ENCODE measurements around the gene KIF16B.

Gene KIF16B

GRCh38 chr20:16395366-16395765 is 177.9 kb downstream of the KIF16B start:
- Histone ChIP-seq H3K27ac (replicated peaks) (no peak overlapping the region), H3K4me3 (replicated peaks; ENCODE audit: insufficient read depth, low read length) (no peak overlapping the region), H3K27me3 (ENCODE audit: insufficient read depth, poor library complexity, severe bottlenecking) (no peaks in the 10 kb centered on the region)
- DNase-seq (ENCODE audit: low read depth in 1 of 2, low spot score in 1 of 2), result no peak
- TF ChIP-seq REST (IDR thresholded peaks at IDR 0.05; ENCODE audit: insufficient replicate concordance, low read depth), result no peak

GRCh38 chr20:16394784-16395183 is 178.5 kb downstream of the KIF16B start:
- Histone ChIP-seq H3K27me3 (ENCODE audit: insufficient read depth, poor library complexity, severe bottlenecking) (no peaks in the 10 kb centered on the region), H3K27ac (replicated peaks) (no peak overlapping the region), H3K4me3 (replicated peaks; ENCODE audit: insufficient read depth, low read length) (no peak overlapping the region)
- no peak for TF ChIP-seq SPI1 (IDR thresholded peaks at IDR 0.05; ENCODE audit: borderline replicate concordance, low read depth)
- no peak for TF ChIP-seq REST (IDR thresholded peaks at IDR 0.05; ENCODE audit: insufficient replicate concordance, low read depth)
- TF ChIP-seq GABPA (IDR thresholded peaks at IDR 0.05; ENCODE audit: low read depth), result no peak
- no peak for TF ChIP-seq CTCF (IDR thresholded peaks at IDR 0.05; ENCODE audit: insufficient read depth, low read length)
- TF ChIP-seq POLR2AphosphoS5 (IDR thresholded peaks at IDR 0.05; ENCODE audit: low read depth), result no peak
- DNase-seq (ENCODE audit: low read depth in 1 of 2, low spot score in 1 of 2), result no peak

- Histone ChIP-seq H3K4me3 (replicated peaks; ENCODE audit: insufficient read depth, low read length) (no peak overlapping the region), H3K27me3 (ENCODE audit: insufficient read depth, poor library complexity, severe bottlenecking) (no peaks in the 10 kb centered on the region), H3K27ac (replicated peaks) (no peak overlapping the region)
- TF ChIP-seq GABPA (IDR thresholded peaks at IDR 0.05; ENCODE audit: low read depth), result no peak
- no peak for DNase-seq (ENCODE audit: low read depth in 1 of 2, low spot score in 1 of 2)
Observed at GRCh38 chr20:16393836-16394235, 179.4 kb downstream of the KIF16B start.

GRCh38 chr20:16393297-16393696 is 180.0 kb downstream of the KIF16B start:
- TF ChIP-seq REST (IDR thresholded peaks at IDR 0.05; ENCODE audit: insufficient replicate concordance, low read depth), result no peak
- TF ChIP-seq SPI1 (IDR thresholded peaks at IDR 0.05; ENCODE audit: borderline replicate concordance, low read depth), result no peak
- TF ChIP-seq POLR2AphosphoS5 (IDR thresholded peaks at IDR 0.05; ENCODE audit: low read depth), result no peak
- no peak for TF ChIP-seq GABPA (IDR thresholded peaks at IDR 0.05; ENCODE audit: low read depth)
- no peak for TF ChIP-seq CTCF (IDR thresholded peaks at IDR 0.05; ENCODE audit: insufficient read depth, low read length)
- no peak for DNase-seq (ENCODE audit: low read depth in 1 of 2, low spot score in 1 of 2)
- H3K27ac ChIP-seq (replicated peaks), result no peak overlapping the region
- H3K27me3 ChIP-seq (ENCODE audit: insufficient read depth, poor library complexity, severe bottlenecking), result no peaks in the 10 kb centered on the region
- H3K4me3 ChIP-seq (replicated peaks; ENCODE audit: insufficient read depth, low read length), result no peak overlapping the region
